GM18519 (cell line): ENCODE results near the gene RTN4IP1.

Experiments
- ATAC-seq: cut with Tn5 transposase; IDR thresholded peaks from one replicate; pipeline ENCODE4 v1.9.1; 2021; ENCODE audit warnings: mild to moderate bottlenecking, moderate library complexity; ENCODE audit not compliant: unreplicated experiment, low FRiP score

The RTN4IP1 gene, protein sequence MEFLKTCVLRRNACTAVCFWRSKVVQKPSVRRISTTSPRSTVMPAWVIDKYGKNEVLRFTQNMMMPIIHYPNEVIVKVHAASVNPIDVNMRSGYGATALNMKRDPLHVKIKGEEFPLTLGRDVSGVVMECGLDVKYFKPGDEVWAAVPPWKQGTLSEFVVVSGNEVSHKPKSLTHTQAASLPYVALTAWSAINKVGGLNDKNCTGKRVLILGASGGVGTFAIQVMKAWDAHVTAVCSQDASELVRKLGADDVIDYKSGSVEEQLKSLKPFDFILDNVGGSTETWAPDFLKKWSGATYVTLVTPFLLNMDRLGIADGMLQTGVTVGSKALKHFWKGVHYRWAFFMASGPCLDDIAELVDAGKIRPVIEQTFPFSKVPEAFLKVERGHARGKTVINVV

DNA sequence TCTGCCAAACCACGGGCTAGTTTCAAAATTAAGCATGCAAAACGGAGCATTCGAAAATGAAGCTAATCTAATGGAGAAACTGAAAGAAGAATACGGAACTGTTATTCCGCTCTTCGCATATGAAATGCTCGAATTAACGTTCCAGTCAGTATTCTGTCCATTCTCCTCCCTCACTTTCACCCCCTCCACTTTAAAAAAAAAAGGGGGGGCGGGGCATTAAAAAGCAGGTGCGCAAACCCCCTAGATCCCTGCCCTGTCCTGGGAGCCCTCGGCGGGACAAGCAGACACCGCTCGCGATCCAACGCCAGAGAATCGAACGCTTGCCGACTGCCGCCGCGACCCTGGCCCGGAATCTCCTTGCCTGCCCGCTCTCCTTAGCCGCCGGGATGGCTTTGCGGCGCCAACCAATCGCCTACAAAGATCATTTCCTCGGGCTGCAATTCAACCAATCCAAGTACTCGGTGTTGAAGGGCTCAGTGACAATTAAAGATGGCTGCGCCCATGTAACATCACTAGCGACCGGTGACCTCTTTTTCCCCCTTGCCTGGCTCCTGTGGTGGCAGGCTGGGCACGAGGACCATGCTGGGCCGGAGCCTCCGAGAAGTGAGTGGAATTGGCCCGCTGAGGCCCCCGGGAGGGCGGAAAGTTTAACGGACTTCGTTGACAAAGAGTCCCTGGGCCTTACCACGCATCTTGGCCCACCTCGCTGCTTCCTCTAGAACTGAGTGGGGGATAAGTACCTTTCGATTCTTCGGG is at the start of gene RTN4IP1, which contains the start of gene QRSL1:
Gene RTN4IP1, minus strand, starts transcription at position 396 of the 756 bp plus-strand sequence. CDS start 477 bp downstream, outside the sequence.
Gene QRSL1, plus strand, starts transcription at position 476 of the 756 bp plus-strand sequence. Its CDS starts 104 bp downstream, at position 580.
- peak; percentile 62 for ATAC-seq

DNA sequence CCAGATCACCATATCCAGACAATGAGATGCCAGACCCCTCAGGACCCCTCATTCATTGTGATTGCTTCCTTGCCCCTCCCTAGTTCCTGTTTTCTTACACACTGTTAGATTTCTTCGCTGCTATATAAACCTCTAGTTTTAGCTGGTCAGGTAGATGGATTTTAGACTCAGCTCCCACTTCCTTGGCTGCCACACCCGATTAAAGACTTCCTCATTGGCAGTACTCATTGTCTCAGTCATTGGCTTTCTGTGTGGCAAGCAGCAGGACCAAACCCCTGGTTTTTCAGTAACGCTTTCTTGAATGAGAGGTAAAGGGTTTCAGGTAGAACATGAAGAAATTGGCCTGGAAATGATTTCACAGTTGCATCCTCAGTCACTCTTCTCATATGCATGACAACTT is 48.0 kb upstream of the RTN4IP1 start:
- no peak for ATAC-seq

DNA sequence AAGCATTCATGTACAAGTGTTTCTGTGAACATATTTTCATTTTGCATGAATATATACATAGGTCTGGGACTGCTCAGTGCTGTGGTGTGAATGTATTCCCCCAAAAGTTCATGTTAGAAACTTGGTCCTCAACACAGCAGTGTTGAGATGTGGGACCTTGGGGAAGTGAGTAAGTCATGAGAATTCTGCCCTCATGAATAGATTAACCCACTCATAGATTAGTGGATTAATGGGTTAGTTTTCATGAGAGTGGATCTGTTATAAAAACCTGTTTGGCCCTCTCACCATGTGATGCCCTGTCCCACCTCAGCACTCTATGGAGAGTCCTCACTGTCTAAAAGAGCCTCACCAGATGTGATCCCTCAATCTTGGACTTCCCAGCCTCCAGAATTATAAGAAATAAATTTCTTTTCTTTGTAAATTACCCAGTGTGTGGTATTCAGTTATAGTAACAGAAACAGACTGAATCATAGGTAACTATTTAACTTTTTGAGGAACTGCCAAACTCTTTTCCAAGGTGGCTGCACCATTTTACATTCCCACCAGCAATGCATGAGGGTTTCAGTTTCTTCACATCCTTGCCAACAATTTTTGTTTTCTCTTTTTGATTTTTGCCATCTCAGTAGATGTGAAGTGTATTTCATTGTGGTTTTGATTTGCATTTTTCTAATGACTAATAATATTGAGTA is 45.4 kb upstream of the RTN4IP1 start:
- no peak for ATAC-seq

DNA sequence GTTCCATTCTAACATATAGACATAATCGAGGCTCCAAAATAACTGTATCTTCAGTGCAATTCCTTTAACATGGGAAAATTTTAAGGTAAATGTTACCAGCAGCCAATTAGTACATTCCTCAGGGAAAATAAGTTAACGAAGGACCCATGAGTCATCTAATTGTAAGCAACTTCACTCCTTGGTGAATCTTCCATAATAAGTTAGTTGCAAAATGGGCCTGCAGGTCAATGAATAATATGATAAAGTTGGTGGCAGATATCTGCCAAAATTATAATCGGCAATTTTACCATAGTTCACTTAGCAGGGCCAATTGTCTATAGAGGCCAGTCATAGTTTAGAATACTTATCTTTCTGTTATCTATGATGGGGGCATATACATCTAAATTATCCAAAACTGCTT is 42.4 kb upstream of the RTN4IP1 start:
- ATAC-seq = no peak

DNA sequence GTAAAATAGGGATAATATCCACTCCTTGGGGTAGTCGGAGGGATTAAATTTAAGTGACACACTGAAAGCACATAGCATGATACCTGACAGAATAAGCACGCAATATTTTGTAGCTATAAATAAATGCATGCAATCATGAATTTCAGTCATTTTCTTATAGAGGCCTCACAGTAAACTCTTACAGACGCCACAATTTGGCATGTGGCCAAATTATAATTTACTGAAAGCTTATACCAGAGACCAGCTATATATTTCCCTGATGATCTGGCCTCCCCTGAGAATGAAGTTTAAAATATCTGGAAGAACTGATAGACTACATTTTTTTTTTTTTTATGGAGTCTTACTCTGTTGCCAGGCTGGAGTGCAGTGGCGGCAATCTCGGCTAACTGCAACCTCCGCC is 40.9 kb upstream of the RTN4IP1 start:
- ATAC-seq = no peak

DNA sequence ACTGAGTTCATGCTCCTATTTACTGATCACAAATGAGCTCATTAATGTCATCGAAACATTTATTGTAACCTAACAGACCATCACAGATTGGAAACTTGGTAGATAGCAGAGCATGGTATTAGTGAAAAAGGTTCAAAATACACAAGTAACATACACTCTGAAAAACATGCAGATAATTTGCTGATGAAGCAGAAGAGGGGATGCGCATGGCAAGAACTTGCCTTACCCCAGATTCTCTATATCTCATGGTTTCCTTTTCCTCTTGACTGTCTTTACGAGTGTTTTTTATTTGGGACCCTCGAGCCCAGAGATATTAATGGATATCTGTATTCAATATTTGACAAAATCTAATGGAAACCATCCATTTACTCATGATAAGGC is 37.7 kb upstream of the RTN4IP1 start:
- no peak for ATAC-seq

DNA sequence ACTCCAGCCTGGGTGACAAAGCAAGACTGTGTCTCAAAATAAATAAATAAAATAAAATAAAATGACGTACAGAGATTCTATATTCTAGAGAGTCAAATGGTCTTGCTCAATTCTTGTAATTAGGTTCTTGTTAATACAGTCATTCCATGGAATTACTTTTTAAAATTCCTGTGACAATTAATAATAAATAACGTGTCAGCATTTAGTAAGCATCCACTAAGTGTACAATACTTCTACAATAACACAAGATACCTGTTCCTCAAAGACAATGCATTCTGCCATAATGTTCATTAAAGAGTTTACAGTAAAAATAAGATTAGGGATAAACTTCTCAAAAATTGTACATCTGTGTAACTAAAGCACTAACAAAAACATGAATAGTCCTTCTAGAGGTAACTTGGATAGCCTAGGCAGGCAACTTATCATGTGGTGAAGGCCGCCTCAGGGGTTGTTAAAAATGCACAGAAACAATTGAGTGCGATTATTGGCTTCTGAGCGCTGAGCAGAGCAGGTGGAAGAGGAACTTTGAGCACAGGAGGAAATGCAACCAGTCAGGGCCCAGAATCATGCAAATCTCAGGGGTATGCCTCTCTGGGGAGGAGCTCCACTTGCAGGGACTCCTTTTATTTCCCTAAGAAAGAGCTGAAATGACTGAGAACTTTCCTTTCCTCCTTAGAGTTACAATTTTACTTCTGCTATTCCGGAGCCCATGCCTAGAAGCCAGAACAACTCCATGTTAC is 37.2 kb upstream of the RTN4IP1 start:
- peak; percentile 92 for ATAC-seq

DNA sequence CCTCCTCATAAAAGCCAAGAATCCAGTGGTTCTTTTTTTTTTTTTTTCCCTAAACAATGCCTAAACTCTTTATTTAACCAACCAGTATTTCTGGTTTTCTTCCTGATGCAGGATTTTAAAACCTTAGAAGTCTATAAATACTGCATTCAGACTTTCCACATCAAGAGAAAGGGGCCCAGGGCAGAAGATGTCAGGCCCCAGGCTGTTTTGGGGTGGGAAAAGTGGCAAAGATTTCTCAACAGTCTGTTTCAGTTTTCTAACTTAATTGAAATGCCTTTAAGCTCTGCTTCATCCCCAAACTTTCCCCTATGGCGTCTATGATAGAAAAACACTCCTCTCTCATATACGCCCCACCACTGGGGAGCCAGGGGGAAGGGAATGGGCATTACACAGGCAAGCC is 33.2 kb upstream of the RTN4IP1 start:
- no peak for ATAC-seq

DNA sequence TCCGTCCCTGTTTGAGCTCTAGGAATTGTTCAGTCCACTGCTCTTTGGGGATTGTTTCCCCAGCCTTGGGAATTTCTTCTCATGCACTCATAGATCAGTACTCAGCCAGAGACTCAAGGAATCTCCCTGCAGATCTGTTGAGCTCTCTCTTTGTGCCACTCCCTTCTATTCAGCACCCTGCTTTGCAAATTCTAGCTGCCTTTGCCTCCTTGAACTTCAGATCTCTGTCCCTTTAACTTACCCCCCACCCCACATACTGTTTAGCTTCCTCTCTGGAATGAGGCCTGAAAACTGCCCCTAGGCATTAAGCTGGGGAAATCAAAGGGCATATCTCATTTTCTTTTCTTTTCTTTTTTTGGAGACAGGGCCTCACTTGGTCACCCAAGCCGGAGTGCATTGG is 30.6 kb upstream of the RTN4IP1 start:
- ATAC-seq = no peak

DNA sequence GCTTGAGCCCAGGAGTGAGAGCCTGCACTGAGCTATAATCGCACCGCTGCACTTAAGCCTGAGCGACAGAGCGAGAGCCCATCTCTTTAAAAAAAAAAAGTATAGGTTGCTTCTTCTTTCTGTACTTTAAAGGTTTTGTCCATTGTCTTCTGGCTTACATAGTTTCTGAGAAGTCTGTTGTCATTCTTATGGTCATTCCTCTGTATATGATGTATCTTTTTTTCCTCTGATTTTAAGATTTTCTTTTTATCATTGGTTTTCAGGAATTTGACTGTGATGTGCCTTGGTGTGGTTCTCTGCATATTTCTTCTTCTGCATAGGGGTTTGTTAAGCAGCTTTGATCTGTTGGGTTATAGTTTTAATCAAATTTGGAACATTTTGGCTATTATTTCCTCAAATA is 29.2 kb upstream of the RTN4IP1 start:
- ATAC-seq = no peak

DNA sequence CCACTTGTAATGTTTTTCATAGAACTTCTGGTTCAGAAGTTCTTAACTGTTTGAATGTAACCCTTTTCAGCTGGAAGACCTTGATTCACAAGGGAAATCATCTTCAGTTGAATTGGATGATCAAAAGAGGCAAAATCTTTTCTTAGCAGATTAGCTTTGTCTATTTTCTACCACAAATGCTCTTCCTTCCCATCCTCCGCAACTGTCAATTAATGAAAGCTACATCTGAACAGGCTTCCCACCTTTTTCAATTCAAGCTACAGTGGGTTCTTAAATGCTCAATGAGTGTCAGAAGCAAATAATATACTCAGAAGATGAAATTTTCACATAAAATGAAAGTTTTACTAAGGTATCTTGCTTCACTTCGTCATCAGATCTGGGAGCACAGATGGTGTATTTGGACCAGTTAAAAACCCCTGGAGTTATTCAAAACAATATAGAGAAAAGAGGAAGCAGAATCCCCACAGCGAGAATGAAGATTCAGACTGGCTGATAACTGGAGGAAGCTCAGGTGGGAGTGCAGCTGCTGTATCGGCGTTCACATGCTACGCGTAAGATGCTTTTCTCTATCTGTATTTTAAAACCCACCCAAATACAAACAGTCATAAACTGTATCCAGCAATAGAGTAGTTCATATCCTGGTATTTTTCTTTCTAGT is 19.5 kb upstream of the RTN4IP1 start:
- ATAC-seq = peak; percentile 67

DNA sequence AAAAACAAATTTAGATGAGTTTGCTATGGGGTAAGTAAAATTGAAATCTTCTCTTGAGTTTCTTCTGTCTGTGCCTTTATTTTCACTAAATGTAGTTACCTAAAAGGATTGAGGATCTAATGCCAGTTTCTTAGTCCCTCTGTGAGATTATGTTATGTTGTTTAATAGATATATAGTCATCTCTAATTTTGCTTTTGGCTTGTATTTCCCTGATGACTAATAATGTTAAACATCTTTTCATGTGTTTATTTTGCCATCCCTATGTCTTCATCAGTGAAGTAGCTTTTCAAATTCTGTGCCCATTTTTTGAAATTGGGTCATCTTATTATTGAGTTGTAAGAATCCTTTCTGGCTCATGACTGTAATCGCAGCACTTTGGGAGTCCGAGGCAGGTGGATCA is 13.8 kb upstream of the RTN4IP1 start:
- ATAC-seq = no peak

DNA sequence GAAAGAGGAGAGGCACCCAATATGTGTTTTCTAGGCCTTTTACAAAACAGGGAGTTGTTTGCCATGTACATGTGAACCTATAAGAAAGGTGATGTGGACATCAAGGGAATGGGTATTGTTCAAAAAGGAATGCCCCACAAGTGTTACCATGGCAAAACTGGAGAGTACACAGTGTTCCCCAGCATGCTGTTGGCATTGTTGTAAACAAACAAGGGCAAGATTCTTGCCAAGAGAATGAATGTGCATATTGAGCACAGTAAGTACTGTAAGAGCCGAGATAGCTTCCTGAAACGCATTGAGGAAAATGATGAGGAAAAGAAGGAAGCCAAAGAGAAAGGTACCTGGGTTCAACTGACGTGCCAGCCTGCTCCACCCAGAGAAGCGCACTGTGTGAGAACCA is 13.2 kb upstream of the RTN4IP1 start:
- ATAC-seq = no peak

DNA sequence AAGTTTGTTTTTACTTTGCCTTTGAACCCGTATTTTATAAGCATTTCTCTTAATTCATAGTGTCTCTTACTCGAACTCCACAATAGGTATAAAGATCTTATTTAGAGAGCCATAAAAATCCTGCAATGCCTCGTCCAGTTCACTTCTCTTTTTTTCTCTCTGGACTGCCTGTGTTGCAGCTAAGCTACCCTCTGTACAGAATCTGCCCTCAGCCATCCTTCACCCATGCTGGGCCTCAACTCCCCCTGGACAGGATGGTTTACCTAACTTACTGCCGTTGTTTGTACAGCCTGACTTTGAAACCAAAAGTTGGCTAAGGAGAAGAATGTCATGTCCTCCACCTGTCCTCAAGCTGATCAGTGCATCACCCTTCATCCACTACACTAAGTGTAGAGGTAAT is 10.5 kb upstream of the RTN4IP1 start:
- ATAC-seq = no peak

DNA sequence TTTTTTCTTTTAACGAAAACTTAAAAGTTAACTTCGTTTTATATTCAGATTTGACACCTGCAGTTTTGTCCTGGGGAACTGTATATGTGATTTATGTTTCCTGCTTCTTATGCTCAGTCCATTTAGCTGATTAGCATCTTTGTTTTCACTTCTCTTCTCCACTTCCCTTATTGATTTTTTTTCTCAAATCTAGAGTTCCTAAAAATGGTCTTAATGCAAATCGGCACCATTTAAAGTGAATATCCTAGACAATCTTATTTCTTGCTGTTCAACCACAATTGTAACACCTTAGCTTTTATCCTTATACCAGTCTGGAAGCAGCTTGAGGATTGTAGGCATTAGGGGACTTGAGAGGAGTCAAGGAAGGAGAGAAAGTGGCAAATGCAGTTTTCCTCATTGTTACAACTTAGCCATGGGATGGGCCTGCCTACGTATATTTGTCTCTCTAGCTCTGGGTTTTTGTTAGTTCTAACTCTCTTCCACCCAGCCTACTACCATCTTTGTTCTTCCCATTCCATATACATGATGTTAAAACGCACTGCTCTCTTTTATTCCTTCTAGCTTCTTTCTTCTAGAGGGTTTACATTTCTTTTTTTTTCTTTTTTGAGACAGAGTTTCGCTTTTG is 8.5 kb upstream of the RTN4IP1 start:
- peak; percentile 55 for ATAC-seq

DNA sequence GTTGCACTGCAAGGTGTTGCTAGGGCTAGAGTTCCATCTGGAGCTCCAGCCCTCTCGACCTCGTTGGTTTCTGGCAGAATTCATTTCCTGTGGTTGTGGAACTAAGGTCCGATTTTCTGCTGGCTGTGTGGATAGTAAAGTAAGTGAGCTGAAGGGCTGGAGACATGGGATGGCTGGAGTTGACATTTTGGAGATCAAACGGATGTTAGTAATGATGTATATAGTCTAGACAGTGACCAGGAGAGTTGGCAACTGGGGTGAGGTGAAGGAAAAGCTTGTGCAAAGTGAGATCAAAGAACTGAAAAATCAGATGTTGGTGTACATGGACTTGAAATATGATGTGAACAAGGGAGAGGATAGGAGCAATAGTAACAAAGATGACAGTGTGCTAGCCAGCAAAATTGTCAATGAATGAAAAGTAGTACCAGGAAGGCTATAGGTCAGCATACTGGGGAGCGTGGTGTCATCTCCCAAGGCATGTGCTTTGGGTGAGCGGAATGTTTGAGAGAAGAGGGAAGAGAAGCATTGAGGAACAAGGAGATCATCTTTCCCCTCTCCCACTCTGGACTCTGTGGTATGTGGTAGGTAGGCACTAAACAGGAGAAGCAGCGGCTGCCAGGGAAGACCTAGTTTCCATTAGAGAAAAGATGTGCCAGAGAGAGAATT is 7.9 kb upstream of the RTN4IP1 start:
- ATAC-seq = peak; percentile 8

DNA sequence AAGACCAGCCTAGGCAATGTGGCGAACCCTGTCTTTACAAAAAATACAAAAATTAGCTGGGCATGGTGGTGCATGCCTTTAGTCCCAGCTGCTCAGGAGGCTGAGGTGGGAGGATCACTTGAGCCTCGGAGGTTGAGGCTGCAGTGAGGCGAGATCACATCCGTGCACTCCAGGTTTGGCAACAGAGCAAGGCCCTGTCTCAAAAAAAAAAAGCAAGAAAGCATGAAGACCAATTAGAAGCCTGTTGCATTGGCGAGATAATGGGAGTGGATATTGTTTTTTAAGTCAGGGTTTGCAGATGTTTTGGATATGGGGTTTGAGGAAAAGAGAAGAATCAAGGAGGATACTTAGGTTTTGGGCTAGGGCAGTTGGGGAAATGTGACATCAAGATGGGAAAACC is 5.3 kb upstream of the RTN4IP1 start:
- ATAC-seq = no peak

DNA sequence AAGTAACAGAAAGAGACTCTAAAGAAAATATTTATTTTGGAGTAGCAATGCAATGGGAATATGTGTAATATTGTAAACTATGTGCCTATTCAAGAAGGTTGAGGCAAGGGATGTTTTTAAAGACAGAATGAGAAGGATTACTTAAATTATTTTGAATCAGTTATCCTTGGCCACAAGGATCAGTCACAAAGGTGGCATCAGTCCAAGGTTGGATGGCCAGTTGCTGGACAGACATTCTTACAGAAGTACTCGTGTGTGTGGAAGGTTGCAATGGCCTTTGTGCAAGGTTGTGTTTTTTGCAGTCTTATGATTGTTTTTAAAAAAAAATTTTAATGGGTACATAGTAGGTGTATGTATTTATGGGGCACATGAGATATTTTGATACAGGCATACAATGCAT is 2.0 kb upstream of the RTN4IP1 start:
- no peak for ATAC-seq

DNA sequence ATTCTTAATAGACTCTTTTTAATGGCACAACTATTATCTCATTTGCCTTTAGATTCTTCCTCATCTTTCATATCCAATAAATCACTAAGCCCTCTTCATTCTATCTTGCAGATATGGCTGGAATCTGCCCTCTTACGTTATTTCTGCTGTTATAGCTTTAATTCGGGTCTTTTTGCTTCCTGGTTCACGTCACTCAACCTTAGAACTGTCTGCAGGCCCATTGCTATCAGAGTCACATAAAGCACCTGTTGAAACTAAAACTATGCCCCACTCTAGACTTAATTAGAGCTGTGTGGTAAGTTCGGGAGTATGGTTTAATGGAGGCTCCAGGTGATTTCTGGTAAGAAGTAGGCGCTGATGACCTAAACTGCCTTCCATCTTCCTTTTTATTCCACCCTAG is 1.1 kb upstream of the RTN4IP1 start:
- no peak for ATAC-seq
